A673 (cell line): ENCODE results near the gene FLT3. TPM values are rescaled to one million over a fixed set of nuclear protein-coding genes. Genes with fewer than 3 reads are reported as not detected.

Experiments used
- BruUV-seq: library from RNA; stranded (reverse); fragments of 400-500 nt; replicated peaks from 2 replicates; lab custom pipeline; 2021; lab: Mats Ljungman, UMichigan
- CTCF ChIA-PET: fragments of 300-600 bp; sonication (Branson Sonifier 250); formaldehyde crosslinking; loops from one replicate; lab custom pipeline; 2022; ENCODE audit warnings: antibody characterized with exemption; lab: Charles Lee
- POLR2A ChIA-PET: fragments of 300-600 bp; sonication (Branson Sonifier 250); formaldehyde crosslinking; loops from one replicate; lab custom pipeline; 2022; ENCODE audit warnings: antibody characterized with exemption; ENCODE audit not compliant: low non-redundant PET; lab: Charles Lee
- DNase-seq: peaks from one replicate; pipeline ENCODE4 v3.0.0-alpha.2; 2015; ENCODE audit warnings: low spot score
- H3K27ac ChIP-seq: fragments of 200-600 bp; sonication (generic); 2 replicates; pipeline ENCODE4 v1.5.1; 2016; ENCODE audit warnings: mixed run types, low read depth, mild to moderate bottlenecking, mixed read lengths, antibody characterized with exemption, low read length; ENCODE audit not compliant: poor library complexity, severe bottlenecking
- H3K27me3 ChIP-seq: fragments of 200-600 bp; sonication (generic); replicated peaks from 2 replicates; pipeline ENCODE4 v1.6.1; 2017; ENCODE audit warnings: mixed run types, low read depth, mild to moderate bottlenecking, mixed read lengths, antibody characterized with exemption, low read length; ENCODE audit not compliant: insufficient read depth, poor library complexity
- H3K36me3 ChIP-seq: fragments of 200-600 bp; sonication (generic); 2 replicates; pipeline ENCODE4 v1.6.1; 2016; ENCODE audit warnings: mixed run types, mild to moderate bottlenecking, mixed read lengths, antibody characterized with exemption, low read length; ENCODE audit not compliant: insufficient read depth, poor library complexity, severe bottlenecking
- H3K4me1 ChIP-seq: fragments of 200-600 bp; sonication (generic); 2 replicates; pipeline ENCODE4 v1.6.1; 2017; ENCODE audit warnings: mixed run types, mild to moderate bottlenecking, mixed read lengths, antibody characterized with exemption, low read length; ENCODE audit not compliant: insufficient read depth, poor library complexity, severe bottlenecking
- H3K4me3 ChIP-seq: fragments of 200-600 bp; sonication (generic); 2 replicates; pipeline ENCODE4 v1.5.1; 2016; ENCODE audit warnings: low read depth, mixed run types, mild to moderate bottlenecking, mixed read lengths, low read length; ENCODE audit not compliant: poor library complexity, severe bottlenecking
- H3K9me3 ChIP-seq: fragments of 200-600 bp; sonication (generic); 2 replicates; pipeline ENCODE4 v1.6.1; 2016; ENCODE audit warnings: mixed run types, low read depth, mild to moderate bottlenecking, mixed read lengths, antibody characterized with exemption, low read length; ENCODE audit not compliant: poor library complexity, severe bottlenecking
- EZH2 ChIP-seq: fragments of 200-600 bp; sonication (generic); IDR thresholded peaks from 2 replicates; pipeline ENCODE4 v1.6.1; 2017; ENCODE audit warnings: borderline replicate concordance, low read depth, mild to moderate bottlenecking, mixed read lengths, antibody characterized with exemption, low read length; ENCODE audit not compliant: poor library complexity, severe bottlenecking
- intact Hi-C: fragments of 100-400 bp; cut with micrococcal nuclease; formaldehyde crosslinking; loops from one replicate; pipeline ENCODE4 v1.10.0; 2022; ENCODE audit not compliant: unreplicated experiment
- total RNA-seq: library from RNA; stranded (reverse); gene quantifications from 2 replicates; pipeline ENCODE4 v1.2.3, GENCODE V29; 2021
- TF ChIP-seq, protein P1 (sequence below): fragments of 300-800, 200-600 bp; sonication (generic); conservative IDR thresholded peaks from 2 replicates; pipeline ENCODE4 v1.5.1; 2017; ENCODE audit warnings: low read depth, mild to moderate bottlenecking, antibody characterized with exemption, low read length, moderate library complexity, mixed read lengths

The FLT3 gene
- total RNA-seq, 1 experiment from 2014 or later = 0.15 TPM

DNA sequence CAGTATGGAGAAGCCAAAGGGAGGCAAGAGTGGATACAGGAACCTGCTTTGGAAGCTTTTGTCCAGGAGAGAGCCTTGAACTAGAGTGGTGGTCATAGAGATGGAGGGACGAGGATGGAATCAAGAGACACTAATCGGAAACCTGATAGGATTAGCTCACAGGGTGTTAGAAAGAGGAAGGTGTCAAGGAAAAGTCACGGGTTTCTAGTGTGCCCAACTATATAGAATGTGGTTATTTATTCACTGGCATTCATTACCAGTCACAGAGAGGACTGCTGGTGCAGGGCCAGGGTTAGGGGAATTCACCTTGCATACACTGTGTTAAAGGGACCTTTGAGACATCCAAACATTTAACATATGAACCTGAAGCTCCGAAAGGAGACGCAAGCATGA lies 68.5 kb downstream of the FLT3 start:
- H3K27ac ChIP-seq = no peak overlapping the region
- POLR2A ChIA-PET = no interaction called here
- no peak for TF ChIP-seq EZH2
- TF ChIP-seq, protein P1, sequence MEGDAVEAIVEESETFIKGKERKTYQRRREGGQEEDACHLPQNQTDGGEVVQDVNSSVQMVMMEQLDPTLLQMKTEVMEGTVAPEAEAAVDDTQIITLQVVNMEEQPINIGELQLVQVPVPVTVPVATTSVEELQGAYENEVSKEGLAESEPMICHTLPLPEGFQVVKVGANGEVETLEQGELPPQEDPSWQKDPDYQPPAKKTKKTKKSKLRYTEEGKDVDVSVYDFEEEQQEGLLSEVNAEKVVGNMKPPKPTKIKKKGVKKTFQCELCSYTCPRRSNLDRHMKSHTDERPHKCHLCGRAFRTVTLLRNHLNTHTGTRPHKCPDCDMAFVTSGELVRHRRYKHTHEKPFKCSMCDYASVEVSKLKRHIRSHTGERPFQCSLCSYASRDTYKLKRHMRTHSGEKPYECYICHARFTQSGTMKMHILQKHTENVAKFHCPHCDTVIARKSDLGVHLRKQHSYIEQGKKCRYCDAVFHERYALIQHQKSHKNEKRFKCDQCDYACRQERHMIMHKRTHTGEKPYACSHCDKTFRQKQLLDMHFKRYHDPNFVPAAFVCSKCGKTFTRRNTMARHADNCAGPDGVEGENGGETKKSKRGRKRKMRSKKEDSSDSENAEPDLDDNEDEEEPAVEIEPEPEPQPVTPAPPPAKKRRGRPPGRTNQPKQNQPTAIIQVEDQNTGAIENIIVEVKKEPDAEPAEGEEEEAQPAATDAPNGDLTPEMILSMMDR = no peak
- CTCF ChIA-PET = no interaction called here
- no peak for DNase-seq
- no peak overlapping the region for H3K4me3 ChIP-seq
- no peaks in the 10 kb centered on the region for H3K36me3 ChIP-seq
- intact Hi-C loops = no loop called here
- no peaks in the 10 kb centered on the region for H3K9me3 ChIP-seq
- no peaks in the 10 kb centered on the region for H3K4me1 ChIP-seq
- no peaks in the 10 kb centered on the region for H3K27me3 ChIP-seq
- no TSS peak for BruUV-seq

DNA sequence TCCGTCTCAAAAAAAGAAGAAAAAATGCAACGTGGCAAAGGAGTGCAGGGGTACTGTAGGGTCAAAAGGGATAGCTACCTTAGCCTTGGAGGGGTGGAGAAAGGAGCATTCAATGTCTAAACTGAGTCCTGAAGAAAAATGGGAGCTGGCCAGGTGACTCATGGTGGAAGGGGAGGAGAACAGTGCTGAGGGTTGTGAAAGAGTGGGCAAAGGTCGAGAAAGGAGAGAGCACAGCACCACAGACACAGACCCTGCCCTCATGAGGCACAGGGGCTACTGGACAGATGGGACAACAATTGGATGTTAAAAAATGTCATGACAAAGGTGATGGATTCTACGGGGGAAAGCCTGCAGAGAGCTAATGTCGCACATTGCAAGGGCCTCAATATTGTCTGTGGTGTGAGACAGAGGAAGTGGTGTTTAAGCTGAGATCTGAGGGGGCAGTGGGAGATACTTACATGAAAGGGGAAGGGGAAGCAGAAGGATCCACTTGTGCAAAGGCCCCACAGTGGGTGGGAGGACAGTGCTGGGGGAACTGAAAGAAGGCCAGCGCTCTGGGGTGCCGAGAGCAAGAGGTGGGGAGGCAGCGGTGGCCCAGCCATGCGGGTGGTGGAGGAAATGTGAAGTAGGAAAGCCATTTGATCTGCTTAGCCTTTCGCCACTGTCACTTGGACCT lies 69.0 kb downstream of the FLT3 start:
- DNase-seq = no peak
- Histone ChIP-seq H3K4me1 (no peaks in the 10 kb centered on the region), H3K4me3 (no peak overlapping the region), H3K27me3 (no peaks in the 10 kb centered on the region), H3K9me3 (no peaks in the 10 kb centered on the region), H3K36me3 (no peaks in the 10 kb centered on the region), H3K27ac (no peak overlapping the region)
- intact Hi-C loops = no loop called here
- ChIA-PET CTCF (no interaction called here), POLR2A (no interaction called here)
- TF ChIP-seq, protein P1 = no peak
- TF ChIP-seq EZH2 = no peak
- BruUV-seq = no TSS peak

DNA sequence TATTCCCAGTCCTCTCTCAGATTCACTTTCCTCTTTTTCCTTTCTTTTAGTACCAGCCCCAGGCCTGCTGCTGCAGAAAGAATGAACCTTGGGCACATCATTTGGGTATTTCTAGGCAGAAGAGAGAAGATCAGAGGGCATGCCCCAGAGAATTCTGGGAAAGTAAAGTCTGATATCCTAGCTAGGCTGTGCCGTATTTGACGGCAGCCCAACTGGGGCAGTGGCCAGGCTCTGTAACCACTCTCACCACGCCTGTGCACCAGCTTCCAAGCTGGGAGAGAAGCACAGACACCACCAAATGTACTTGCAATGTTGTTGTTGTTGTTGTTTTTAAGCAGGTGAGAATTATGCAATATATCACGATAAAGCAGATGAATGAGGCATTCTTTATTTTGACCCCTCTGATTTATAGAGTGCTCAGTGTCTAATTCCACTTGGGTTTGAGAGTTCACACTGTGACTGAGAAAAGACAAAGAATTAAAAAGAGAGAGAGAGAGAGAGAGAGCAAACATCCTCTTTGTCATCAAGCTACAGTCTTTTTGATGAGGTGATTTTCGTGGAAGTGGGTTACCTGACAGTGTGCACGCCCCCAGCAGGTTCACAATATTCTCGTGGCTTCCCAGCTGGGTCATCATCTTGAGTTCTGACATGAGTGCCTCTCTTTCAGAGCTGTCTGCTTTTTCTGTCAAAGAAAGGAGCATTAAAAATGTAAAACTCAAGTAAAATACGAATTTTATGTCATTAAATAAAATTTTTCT lies 72.6 kb downstream of the FLT3 start:
- ChIA-PET CTCF (no interaction called here), POLR2A (no interaction called here)
- Histone ChIP-seq H3K27me3 (no peaks in the 10 kb centered on the region), H3K4me1 (no peaks in the 10 kb centered on the region), H3K9me3 (no peaks in the 10 kb centered on the region), H3K36me3 (no peaks in the 10 kb centered on the region), H3K4me3 (no peak overlapping the region), H3K27ac (no peak overlapping the region)
- TF ChIP-seq, protein P1 = no peak
- no peak for TF ChIP-seq EZH2
- no peak for DNase-seq
- BruUV-seq = no TSS peak
- intact Hi-C loops = no loop called here
